ENCODE results near the gene PHYKPL.

DNA sequence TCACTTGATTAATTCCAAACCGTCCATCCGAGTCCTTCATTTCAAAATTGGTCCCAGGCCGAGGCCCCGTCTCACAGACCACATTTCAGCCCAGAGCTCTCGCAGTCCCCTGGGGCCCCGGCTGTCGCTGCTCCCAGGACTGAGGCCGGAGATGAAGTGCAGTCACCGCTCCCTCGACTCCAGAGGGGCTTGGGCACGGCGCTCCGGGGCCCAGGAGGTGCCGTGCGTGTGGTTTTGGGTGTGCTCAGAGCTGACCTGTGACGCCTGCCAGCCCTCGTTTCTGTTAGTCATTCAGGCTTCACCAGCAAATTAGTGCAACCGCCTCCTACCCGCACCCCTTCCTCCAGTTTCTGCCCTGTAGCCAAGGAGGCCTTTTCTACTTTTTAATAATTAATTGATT is 48.7 kb upstream of the PHYKPL start:
- no peak for TF ChIP-seq POLR2A (IDR thresholded peaks at IDR 0.05; ENCODE audit: low read length)
- no peak for TF ChIP-seq GATA1 (IDR thresholded peaks at IDR 0.05; ENCODE audit: low read depth, low read length)

Measured in erythroblast (primary cell).